ENCODE data around the gene EEF1E1.
"Not testable (repeated sequence)": the region's sequence is repeated elsewhere in the genome, so short reads cannot be mapped to it uniquely, and the experiment has no call there.

EEF1E1 gene

GRCh38 chr6:8061736-8062135 is 40.6 kb downstream of the EEF1E1 start:
- no peak for DNase-seq

DNA sequence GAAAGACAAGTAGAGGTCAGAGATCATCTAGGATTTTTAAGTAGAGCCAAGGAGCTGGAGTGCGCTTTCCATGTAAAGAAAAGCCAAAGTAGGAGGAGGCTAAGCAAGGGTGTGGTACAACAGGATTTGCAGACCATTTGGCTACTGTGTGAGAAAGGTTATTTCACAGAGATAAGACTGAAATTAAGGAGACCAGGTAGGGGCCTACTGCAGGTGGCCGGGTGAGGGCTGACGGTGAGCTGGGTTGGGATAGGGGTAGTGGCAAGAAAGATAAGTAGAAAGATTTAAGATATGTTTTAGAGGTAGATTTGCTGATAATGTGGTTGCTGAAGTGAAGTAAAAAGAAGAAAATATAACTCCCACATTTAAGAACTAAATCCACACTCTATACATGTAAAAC is 42.0 kb downstream of the EEF1E1 start:
- no peak for DNase-seq

- DNase-seq: no peak
Observed at GRCh38 chr6:8059129-8059528, 43.2 kb downstream of the EEF1E1 start.

DNA sequence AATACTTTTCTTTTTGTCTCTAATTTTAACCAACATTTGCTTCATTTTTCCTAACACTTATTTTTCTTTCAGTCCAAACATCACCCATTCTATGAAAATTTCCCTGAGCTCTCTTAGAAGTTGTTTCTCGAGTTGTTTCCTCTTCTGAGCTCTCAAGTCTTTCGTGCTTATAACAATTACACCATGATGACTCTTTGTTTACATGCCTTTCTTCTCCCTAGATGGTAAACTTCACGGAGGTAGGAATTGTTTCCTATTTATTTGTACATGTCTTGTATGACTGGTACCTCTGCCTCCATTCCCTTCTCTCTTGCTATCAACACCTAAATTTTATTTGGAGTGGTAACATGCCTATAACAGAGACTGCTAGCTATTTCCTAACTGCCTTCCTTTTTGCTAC is 44.6 kb downstream of the EEF1E1 start:
- no peak for DNase-seq

DNA sequence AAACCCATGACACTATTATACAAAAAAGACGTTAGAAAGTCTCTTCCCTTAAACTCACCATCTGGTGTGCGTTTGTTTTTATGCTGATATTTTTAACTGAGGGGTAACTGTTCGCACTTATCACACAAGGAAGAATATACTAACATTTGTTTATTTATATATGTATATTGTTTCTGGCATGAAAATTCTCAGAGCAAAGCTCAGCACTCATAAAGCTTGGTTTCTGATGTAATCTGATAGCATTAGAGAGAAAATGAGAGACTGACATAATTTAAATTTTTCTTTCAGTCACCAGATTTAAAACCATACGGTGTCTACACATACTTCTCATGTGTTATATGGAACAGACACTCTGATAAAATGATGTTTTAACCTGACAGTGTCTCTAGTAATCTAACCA is 45.1 kb downstream of the EEF1E1 start:
- DNase-seq: no peak

- DNase-seq: no peak
Observed at GRCh38 chr6:8054276-8054675, 48.1 kb downstream of the EEF1E1 start.

DNA sequence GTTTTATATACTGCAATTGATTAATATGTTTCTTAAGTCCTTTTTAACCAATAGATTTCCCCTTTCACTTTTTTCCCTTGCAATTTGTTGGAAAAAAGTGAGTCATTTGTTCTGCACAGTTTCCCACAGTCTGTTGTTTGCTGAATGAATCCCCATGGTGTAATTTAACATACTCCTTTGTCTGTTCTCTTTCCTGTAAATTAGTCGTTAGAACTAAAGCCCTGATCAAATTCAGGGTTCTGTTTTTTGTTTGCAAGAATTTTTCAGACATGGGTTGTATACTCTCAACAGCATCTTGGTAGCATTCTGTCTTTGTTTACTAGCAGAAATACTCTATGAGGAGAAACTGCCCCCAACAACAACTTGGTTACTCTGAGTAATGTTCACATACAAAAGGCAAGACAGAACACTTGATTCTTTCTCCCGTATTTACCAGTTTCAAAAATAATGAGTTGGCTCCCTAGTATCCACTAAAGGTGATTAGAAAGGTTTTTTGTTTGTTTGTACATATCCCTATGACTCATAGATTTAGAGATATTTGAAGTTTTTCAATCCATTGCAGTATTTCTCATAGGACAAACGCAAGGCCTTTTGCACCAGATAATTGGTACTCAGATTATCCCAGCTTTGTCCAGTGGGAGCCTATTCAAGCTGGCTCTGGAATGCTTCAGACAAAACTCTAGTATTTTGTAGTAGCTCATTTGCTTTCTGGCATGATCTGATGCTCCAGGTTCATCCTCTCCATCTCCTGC is 54.6 kb downstream of the EEF1E1 start:
- DNase-seq: no peak

DNA sequence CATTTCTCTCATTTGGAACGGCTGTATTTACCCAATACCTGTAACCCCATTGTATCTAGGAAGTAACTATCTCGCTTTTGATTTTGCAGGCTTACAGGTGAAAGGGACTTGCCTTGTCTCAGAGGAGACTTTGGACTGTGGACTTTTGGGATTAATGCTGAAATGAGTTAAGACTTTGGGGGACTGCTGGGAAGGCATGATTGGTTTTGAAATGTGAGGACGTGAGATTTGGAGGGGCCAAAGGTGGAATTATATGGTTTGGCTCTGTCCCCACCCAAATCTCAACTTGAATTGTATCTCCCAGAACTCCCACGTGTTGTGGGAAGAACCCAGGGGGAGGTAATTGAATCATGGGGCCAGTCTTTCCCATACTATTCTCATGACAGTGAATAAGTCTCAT is 56.6 kb downstream of the EEF1E1 start:
- not testable (repeated sequence) for DNase-seq

- no peak for DNase-seq
Observed at GRCh38 chr6:8043221-8043620, 59.1 kb downstream of the EEF1E1 start.

- DNase-seq: no peak
Observed at GRCh38 chr6:8041913-8042583, 60.3 kb downstream of the EEF1E1 start.

DNA sequence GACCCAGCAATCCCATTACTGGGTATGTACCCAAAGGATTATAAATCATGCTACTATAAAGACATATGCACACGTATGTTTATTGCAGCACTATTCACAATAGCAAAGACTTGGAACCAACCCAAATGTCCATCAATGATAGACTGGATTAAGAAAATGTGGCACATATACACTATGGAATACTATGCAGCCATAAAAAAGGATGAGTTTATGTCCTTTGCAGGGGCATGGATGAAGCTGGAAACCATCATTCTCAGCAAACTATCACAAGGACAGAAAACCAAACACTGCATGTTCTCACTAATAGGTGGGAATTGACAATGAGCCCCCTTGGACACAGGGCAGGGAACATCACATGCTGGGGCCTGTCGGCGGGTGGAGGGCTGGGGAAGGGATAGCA is 68.2 kb downstream of the EEF1E1 start:
- not testable (repeated sequence) for DNase-seq

GRCh38 chr6:8030920-8031319 is 71.4 kb downstream of the EEF1E1 start:
- DNase-seq: no peak
